Cardiac ventricle fibroblast (primary cell): ENCODE data around the gene ITGB4. TPM values are rescaled to one million over a fixed set of nuclear protein-coding genes. Genes with fewer than 3 reads are reported as not detected.

Experiments
- total RNA-seq: library from RNA; depleted of rRNA; stranded (reverse); fragments of >200 nt; gene quantifications from 2 replicates; pipeline ENCODE4 v1.2.3, GENCODE V29; 2015

Gene ITGB4
- total RNA-seq, result 0.25 and 0.59 TPM in 2 replicates

DNA sequence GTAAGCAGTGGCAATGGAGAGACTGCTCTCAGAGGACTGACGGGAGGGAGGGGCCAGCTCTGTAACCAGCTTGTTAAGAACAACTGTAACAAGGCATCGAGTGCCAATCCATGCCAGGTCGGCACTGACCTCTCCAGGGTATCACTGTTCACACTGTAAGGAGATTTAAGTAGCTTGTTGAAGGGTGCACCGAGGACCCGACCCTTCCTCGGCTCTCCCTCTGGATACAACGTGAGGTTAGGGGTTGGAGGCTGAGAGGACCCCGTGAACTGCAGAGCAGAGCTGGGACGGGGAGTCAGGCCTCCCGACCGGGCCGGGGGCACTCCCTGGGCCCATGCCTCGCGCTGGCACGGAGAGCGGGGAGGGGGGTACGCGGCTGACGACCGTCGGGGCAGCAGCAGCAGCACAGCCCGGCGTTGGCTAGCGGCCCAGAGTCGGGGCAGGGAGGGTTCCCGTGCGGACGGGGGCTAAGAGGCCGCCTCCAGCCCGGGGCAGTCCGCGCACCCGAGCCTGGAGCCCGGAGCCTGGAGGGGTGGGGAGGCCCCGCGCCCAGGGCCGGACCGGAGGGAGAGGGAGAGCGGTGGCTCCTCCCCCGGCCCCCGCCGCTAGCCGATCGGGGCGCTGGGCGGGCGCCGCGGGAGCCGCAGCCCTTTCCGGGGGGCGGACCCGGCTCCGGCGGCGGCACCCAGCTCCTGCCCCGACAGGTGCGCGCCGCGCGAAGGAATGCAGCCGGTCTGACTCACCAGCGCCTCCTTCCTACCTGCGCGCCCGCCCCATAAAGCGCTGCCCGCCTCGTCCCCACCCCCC lies at the start of gene ITGB4:
Gene ITGB4, plus strand, starts transcription at position 804 of the 807 bp plus-strand sequence. CDS start 3,245 bp downstream, outside the sequence.

DNA sequence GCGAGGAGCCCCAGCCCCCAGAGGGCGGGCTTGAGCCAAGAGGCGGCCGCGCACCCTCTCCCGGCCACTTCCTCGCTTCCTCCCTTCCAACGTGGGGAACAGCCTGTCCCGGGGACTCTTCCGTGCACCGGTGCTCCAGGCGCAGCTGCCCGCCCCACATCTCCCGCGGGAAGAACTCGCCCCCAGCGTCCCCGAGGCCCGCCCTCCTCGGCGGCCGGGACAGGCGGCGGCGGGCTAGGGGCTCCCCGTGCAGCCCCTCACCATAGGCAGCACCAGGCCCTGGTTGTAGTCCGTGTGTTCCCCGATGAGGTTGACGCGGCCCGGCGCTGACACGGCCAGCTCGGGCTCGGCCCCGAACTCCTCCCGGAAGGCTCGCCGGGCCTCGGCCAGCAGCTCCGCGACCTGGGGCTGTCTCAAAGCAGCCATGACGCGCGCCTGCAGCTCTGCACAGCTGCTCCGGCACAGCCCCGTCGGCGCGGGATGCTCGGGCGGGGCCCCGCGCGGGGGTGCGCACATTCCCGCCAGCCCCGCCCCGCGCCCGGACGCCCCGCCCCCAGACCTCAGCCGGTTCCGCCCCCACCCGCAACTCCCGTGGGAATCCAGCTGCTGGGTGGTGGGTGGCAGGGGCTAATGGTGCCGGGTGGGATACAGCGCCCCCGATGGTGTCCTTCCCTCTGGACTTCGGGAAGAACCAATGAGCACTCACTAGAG lies 43.6 kb downstream of the ITGB4 start, which contains the start of gene GALK1:
Gene GALK1, minus strand, starts transcription at position 482 of the 711 bp plus-strand sequence. Its CDS starts 56 bp downstream, at position 426.

DNA sequence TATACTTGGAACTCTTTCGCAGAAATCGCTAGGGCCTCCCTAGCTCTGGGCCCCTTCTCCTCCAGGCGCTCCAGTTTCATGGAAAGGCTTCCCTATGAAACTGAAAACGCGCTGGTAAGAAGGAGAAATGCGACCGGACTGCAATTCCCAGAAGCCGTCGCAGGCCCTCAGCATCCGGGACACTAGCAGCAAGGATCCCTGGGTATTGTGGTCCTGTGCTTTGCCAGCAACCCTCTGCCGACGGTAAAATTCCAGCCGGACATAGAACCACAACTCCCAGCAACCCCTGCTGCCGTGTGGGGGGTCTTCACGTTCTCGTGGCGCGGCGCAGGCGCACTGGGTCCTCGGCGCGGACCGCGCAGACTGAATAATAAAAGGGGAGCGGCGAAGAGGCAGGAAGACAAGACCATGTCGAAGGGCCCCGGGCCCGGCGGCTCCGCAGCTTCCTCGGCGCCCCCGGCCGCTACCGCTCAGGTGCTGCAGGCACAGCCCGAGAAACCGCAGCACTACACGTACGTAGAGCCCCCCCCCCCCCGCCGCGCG lies 63.3 kb downstream of the ITGB4 start, which contains the start of gene UNK:
Gene UNK, plus strand, starts transcription at position 334 of the 543 bp plus-strand sequence. Its CDS starts 75 bp downstream, at position 409.

Other genes with a start within 250 kb of the ITGB4 start
- 6.9 and 7.1 TPM in 2 replicates for gene CASKIN2, start 205.9 kb upstream of the ITGB4 start, total RNA-seq
- 17.3 and 19.4 TPM in 2 replicates for gene TSEN54, start 204.9 kb upstream of the ITGB4 start, total RNA-seq
- not detected in 2 replicates for gene LLGL2, start 195.8 kb upstream of the ITGB4 start, total RNA-seq
- gene MYO15B, start 133.7 kb upstream of the ITGB4 start, total RNA-seq, result 0.37 and 0.83 TPM in 2 replicates
- not detected in 2 replicates for gene SMIM5, start 88.0 kb upstream of the ITGB4 start, total RNA-seq
- gene RECQL5, start 54.3 kb upstream of the ITGB4 start, total RNA-seq, result 10.3 and 13.6 TPM in 2 replicates
- gene SAP30BP, start 54.1 kb upstream of the ITGB4 start, total RNA-seq, result 32.4 and 36.3 TPM in 2 replicates
- 20.0 and 26.4 TPM in 2 replicates for gene GALK1, start 43.7 kb downstream of the ITGB4 start, total RNA-seq
- gene UNK, start 63.3 kb downstream of the ITGB4 start, total RNA-seq, result 22.0 and 26.1 TPM in 2 replicates
- 0.12 and 0.20 TPM in 2 replicates for gene UNC13D, start 122.9 kb downstream of the ITGB4 start, total RNA-seq
- gene WBP2, start 133.9 kb downstream of the ITGB4 start, total RNA-seq, result 35.1 and 43.8 TPM in 2 replicates
- gene TRIM47, start 157.1 kb downstream of the ITGB4 start, total RNA-seq, result 31.0 and 35.9 TPM in 2 replicates
- 23.9 and 24.8 TPM in 2 replicates for gene TRIM65, start 175.5 kb downstream of the ITGB4 start, total RNA-seq
- gene MRPL38, start 183.4 kb downstream of the ITGB4 start, total RNA-seq, result 22.2 and 30.8 TPM in 2 replicates
- gene FBF1, start 219.6 kb downstream of the ITGB4 start, total RNA-seq, result 2.7 and 9.9 TPM in 2 replicates